ENCODE measurements around the gene SKOR1. TPM values are rescaled to one million over a fixed set of nuclear protein-coding genes. Genes with fewer than 3 reads are reported as not detected.

Gene SKOR1
- total and polyA plus RNA-seq, 2 of the 13 experiments (the other 11 are each of a cell fraction or from before 2014, with no cell fraction given): 0.09 to 0.11 TPM

GRCh38 chr15:67863442-67863987 lies 38.2 kb downstream of the SKOR1 start (continued):
- no peak for TF ChIP-seq MTA3 (CRISPR knock-in tag; IDR thresholded peaks at IDR 0.05)
- TF ChIP-seq SNAPC4 (CRISPR knock-in tag; IDR thresholded peaks at IDR 0.05): 0 out of 2 replicates have a peak, but pooled peaks have one; percentile 62
- no peak for TF ChIP-seq ZNF432 (CRISPR knock-in tag; IDR thresholded peaks at IDR 0.05; ENCODE audit: borderline replicate concordance)
- peak; percentile 80; the same call in 1 of the 2 replicates for TF ChIP-seq ZSCAN21 (CRISPR knock-in tag; IDR thresholded peaks at IDR 0.05; ENCODE audit: borderline replicate concordance)
- TF ChIP-seq PAWR (CRISPR knock-in tag; IDR thresholded peaks at IDR 0.05; ENCODE audit: borderline replicate concordance): no peak
- no peak for TF ChIP-seq ZSCAN22 (CRISPR knock-in tag; IDR thresholded peaks at IDR 0.05)
- TF ChIP-seq IKZF4 (CRISPR knock-in tag; IDR thresholded peaks at IDR 0.05; ENCODE audit: borderline replicate concordance, low read depth, not compliant biosample characterization): no peak
- peak; percentile 78; the same call in 1 of the 2 replicates for TF ChIP-seq ZNF510 (CRISPR knock-in tag; IDR thresholded peaks at IDR 0.05; ENCODE audit: low read depth)
- TF ChIP-seq ZNF562 (CRISPR knock-in tag; IDR thresholded peaks at IDR 0.05; ENCODE audit: borderline replicate concordance): no peak
- 0 out of 2 replicates have a peak, but pooled peaks have one; percentile 28 for TF ChIP-seq REXO4 (CRISPR knock-in tag; IDR thresholded peaks at IDR 0.05; ENCODE audit: borderline replicate concordance)
- TF ChIP-seq SALL1 (CRISPR knock-in tag; IDR thresholded peaks at IDR 0.05): peak; percentile 92
- TF ChIP-seq ZNF674 (CRISPR knock-in tag; IDR thresholded peaks at IDR 0.05; ENCODE audit: low read depth): no peak
- TF ChIP-seq MBNL3 (CRISPR knock-in tag; conservative IDR thresholded peaks at IDR 0.05): no peak
- TF ChIP-seq JDP2 (CRISPR knock-in tag; IDR thresholded peaks at IDR 0.05; ENCODE audit: borderline replicate concordance): no peak
- peak; percentile 55; the same call in 1 of the 2 replicates for TF ChIP-seq E2F1 (CRISPR knock-in tag; IDR thresholded peaks at IDR 0.05)
- TF ChIP-seq JUN (CRISPR knock-in tag; IDR thresholded peaks at IDR 0.05): no peak
- peak; percentile 53; the same call in 1 of the 2 replicates for TF ChIP-seq WIZ (CRISPR knock-in tag; IDR thresholded peaks at IDR 0.05)
- TF ChIP-seq SETDB1 (CRISPR knock-in tag; IDR thresholded peaks at IDR 0.05; ENCODE audit: borderline replicate concordance): no peak
- no peak for TF ChIP-seq ZNF552 (CRISPR knock-in tag; IDR thresholded peaks at IDR 0.05; ENCODE audit: borderline replicate concordance)
- peak; percentile 72; the same call in 1 of the 2 replicates for TF ChIP-seq SMC3 (IDR thresholded peaks at IDR 0.05; ENCODE audit: low read length)
- no peak for TF ChIP-seq TBP (CRISPR knock-in tag; IDR thresholded peaks at IDR 0.05)
- TF ChIP-seq ZNF383 (CRISPR knock-in tag; IDR thresholded peaks at IDR 0.05; ENCODE audit: borderline replicate concordance): no peak

Measured in HepG2 (cell line).